KMS-11 (cell line): ENCODE results near the gene TM9SF1.

ENCODE experiments used
- H2AFZ ChIP-seq: fragments of 200-600 bp; sonication (generic); 2 replicates; pipeline ENCODE4 v1.6.1; 2016; ENCODE audit warnings: antibody characterized with exemption, mixed run types, low read depth
- H3K27ac ChIP-seq: fragments of 200-600 bp; sonication (generic); 2 replicates; pipeline ENCODE4 v1.6.1; 2016; ENCODE audit warnings: mild to moderate bottlenecking, mixed run types
- H3K27me3 ChIP-seq: fragments of 200-600 bp; sonication (generic); 2 replicates; pipeline ENCODE4 v1.6.1; 2017; ENCODE audit warnings: mild to moderate bottlenecking, low read depth, mixed run types, moderate library complexity; ENCODE audit not compliant: insufficient read depth
- H3K36me3 ChIP-seq: fragments of 200-600 bp; sonication (generic); 2 replicates; pipeline ENCODE4 v1.6.1; 2017; ENCODE audit warnings: mild to moderate bottlenecking, mixed run types; ENCODE audit not compliant: insufficient read depth
- H3K4me1 ChIP-seq: fragments of 200-600 bp; sonication (generic); 2 replicates; pipeline ENCODE4 v1.6.1; 2016; ENCODE audit warnings: mild to moderate bottlenecking, low read depth, mixed run types; ENCODE audit not compliant: poor library complexity, severe bottlenecking
- H3K4me2 ChIP-seq: fragments of 200-600 bp; sonication (generic); 2 replicates; pipeline ENCODE4 v1.7.0; 2016; ENCODE audit warnings: mild to moderate bottlenecking, mixed run types
- H3K4me3 ChIP-seq: fragments of 200-600 bp; sonication (generic); IDR thresholded peaks from 2 replicates; pipeline ENCODE4 v1.6.1; 2017; ENCODE audit warnings: low read depth, low read length, mixed read lengths; ENCODE audit not compliant: insufficient read depth
- H3K79me2 ChIP-seq: fragments of 200-600 bp; sonication (generic); 2 replicates; pipeline ENCODE4 v1.6.1; 2016; ENCODE audit warnings: low read depth, mixed run types; ENCODE audit not compliant: insufficient read depth
- H3K9ac ChIP-seq: fragments of 200-600 bp; sonication (generic); 2 replicates; pipeline ENCODE4 v1.6.1; 2016; ENCODE audit warnings: mild to moderate bottlenecking, mixed run types
- H4K20me1 ChIP-seq: fragments of 200-600 bp; sonication (generic); 2 replicates; pipeline ENCODE4 v1.6.1; 2016; ENCODE audit warnings: mild to moderate bottlenecking, mixed run types; ENCODE audit not compliant: insufficient read depth
- CTCF ChIP-seq: fragments of 200-600 bp; sonication (generic); conservative IDR thresholded peaks from 2 replicates; pipeline ENCODE4 v1.6.1; 2017; ENCODE audit warnings: low read depth, mild to moderate bottlenecking, antibody characterized with exemption, low read length, moderate library complexity, mixed read lengths

TM9SF1 gene

GRCh38 chr14:24240110-24240918 is 45.1 kb upstream of the TM9SF1 start:
- Histone ChIP-seq H3K4me2 (no peak overlapping the region), H3K9ac (no peak overlapping the region), H3K4me3 (no peak overlapping the region), H3K4me1 (peaks cover 17% of the 10 kb centered on the region), H3K27ac (no peak overlapping the region), H3K79me2 (no peaks in the 10 kb centered on the region), H4K20me1 (no peaks in the 10 kb centered on the region), H3K36me3 (no peaks in the 10 kb centered on the region), H2AFZ (no peak overlapping the region), H3K27me3 (no peaks in the 10 kb centered on the region)
- TF ChIP-seq CTCF: no peak

DNA sequence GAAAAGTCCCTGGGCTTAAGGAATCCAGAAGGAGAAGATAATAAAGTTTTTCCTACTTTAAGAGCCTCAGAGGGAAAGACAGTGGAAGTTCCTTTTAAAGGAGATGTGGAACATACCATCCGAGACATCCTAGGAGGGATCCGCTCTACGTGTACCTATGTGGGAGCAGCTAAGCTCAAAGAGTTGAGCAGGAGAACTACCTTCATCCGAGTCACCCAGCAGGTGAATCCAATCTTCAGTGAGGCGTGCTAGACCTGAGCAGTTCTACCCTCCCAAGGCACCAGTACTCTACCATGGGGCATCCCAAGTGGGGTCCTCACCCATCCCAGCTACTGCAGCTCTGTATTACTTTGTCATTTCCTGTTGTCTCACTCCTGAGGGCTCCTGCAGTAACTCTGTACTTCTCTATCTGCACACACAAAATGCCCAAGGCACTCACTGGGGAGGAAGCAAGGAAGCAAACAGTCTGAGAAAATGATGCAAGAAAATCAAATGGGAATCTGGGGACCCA is 43.3 kb upstream of the TM9SF1 start:
- H3K79me2 ChIP-seq: no peaks in the 10 kb centered on the region
- H3K27me3 ChIP-seq: no peaks in the 10 kb centered on the region
- H4K20me1 ChIP-seq: no peaks in the 10 kb centered on the region
- H3K9ac ChIP-seq: no peak overlapping the region
- no peak overlapping the region for H3K4me3 ChIP-seq
- no peak overlapping the region for H3K27ac ChIP-seq
- no peak overlapping the region for H2AFZ ChIP-seq
- no peak overlapping the region for H3K4me2 ChIP-seq
- no peaks in the 10 kb centered on the region for H3K36me3 ChIP-seq
- H3K4me1 ChIP-seq: peaks cover 22% of the 10 kb centered on the region
- no peak for TF ChIP-seq CTCF

DNA sequence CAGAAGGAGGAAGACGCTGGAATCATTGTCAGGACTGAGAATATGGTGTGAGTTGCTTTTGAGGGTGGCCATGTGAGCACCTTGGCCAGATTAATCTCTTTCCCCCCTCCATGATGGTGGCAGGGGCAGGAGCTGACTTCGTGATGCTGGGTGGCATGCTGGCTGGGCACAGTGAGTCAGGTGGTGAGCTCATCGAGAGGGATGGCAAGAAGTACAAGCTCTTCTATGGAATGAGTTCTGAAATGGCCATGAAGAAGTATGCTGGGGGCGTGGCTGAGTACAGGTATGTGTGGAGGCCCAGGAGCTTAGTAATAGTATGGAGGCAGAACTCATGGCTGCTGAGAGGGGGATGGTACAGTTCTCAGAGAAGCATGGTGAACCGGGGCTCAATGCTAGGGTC is 42.9 kb upstream of the TM9SF1 start:
- H3K4me2 ChIP-seq: no peak overlapping the region
- no peak overlapping the region for H3K27ac ChIP-seq
- no peak overlapping the region for H3K4me3 ChIP-seq
- H3K36me3 ChIP-seq: no peaks in the 10 kb centered on the region
- H3K79me2 ChIP-seq: no peaks in the 10 kb centered on the region
- no peak overlapping the region for H2AFZ ChIP-seq
- H3K4me1 ChIP-seq: peaks cover 22% of the 10 kb centered on the region
- H3K9ac ChIP-seq: no peak overlapping the region
- H3K27me3 ChIP-seq: no peaks in the 10 kb centered on the region
- no peak for TF ChIP-seq CTCF
- H4K20me1 ChIP-seq: no peaks in the 10 kb centered on the region

DNA sequence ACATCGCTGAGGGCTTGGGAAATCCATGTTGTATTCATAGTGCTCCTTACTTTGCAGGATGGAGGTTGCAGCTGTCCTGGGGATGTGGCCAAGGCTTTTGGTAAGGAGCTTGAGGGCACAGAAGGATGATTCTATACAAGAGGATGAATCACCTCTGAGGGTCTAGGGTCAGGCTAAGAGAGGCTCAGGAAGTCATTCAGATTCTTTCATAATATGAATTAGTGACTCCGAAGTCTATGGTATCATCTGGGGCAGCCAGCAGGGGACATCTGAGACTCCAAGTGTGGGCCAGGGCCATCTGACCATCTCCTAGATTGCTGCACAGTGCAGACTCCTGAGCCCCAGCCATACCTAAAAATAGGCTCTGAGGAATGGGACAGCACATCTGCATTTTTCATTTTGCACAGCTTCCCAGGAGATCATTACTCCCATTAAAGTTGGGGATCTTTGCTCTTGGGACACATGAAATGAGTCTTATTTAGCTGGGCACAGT is 42.3 kb upstream of the TM9SF1 start:
- no peak overlapping the region for H3K27ac ChIP-seq
- H3K9ac ChIP-seq: no peak overlapping the region
- no peak overlapping the region for H3K4me3 ChIP-seq
- H4K20me1 ChIP-seq: no peaks in the 10 kb centered on the region
- H3K4me1 ChIP-seq: peaks cover 20% of the 10 kb centered on the region
- H3K27me3 ChIP-seq: no peaks in the 10 kb centered on the region
- no peak for TF ChIP-seq CTCF
- no peak overlapping the region for H3K4me2 ChIP-seq
- no peak overlapping the region for H2AFZ ChIP-seq
- H3K79me2 ChIP-seq: no peaks in the 10 kb centered on the region
- no peaks in the 10 kb centered on the region for H3K36me3 ChIP-seq
